Measurements from ENCODE around the gene B4GALT2.

DNA sequence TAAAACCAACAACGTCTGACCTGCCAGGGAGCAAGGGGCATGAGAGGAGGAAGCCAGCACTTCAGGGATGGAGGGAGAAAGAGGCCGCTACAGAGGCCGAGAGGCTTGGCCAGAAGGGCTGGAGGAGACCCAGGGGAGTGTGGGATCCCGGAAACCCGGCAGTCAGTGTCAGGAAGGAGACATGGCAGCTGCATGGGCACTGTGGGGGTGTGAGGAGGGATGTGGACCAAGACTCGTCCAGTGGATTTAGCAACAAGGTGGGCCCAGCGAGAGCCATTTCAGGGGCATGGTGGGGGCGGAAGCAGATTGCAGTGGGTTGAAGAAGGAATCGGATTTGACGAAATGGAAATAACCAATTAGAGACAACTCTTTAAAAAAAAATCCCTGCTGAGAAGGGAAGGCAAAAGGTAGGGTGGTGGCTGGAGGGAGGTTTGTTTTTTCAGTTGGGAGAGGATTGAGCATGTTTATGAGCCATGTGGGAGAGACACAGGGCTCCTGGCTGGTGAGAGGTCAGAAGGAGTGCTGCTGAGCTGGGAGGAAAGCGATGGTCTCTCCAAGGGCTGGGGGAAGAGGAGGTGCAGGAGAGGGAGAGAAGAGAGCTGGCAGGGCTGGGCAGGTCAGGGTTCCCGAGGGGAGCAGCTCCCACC, 4.4 kb downstream of the B4GALT2 start:
- TF ChIP-seq CTCF (IDR thresholded peaks at IDR 0.05) (no peak), POLR2A (IDR thresholded peaks at IDR 0.05) (no peak)
